ENCODE data around the gene SCAMP1.

DNA sequence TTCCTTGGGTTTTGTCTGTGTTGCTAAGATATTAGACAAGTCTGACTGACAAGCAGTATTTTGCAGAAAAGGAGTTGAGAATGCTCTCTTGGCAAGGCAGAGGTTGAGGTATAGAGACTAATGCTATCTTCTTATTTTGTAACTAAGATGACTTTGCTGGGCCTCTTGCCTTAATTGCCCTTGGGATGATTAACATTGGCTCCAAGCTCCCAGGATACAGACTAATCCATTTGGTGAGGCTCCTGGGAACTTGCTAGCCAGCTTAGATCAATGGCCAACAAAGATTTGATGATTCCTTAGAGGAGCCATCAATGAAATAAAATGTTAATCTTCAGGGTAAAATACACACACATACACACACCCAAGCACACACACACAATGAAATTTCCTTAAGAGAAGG is 37.2 kb upstream of the SCAMP1 start:
- TF ChIP-seq, protein P1, sequence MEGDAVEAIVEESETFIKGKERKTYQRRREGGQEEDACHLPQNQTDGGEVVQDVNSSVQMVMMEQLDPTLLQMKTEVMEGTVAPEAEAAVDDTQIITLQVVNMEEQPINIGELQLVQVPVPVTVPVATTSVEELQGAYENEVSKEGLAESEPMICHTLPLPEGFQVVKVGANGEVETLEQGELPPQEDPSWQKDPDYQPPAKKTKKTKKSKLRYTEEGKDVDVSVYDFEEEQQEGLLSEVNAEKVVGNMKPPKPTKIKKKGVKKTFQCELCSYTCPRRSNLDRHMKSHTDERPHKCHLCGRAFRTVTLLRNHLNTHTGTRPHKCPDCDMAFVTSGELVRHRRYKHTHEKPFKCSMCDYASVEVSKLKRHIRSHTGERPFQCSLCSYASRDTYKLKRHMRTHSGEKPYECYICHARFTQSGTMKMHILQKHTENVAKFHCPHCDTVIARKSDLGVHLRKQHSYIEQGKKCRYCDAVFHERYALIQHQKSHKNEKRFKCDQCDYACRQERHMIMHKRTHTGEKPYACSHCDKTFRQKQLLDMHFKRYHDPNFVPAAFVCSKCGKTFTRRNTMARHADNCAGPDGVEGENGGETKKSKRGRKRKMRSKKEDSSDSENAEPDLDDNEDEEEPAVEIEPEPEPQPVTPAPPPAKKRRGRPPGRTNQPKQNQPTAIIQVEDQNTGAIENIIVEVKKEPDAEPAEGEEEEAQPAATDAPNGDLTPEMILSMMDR (IDR thresholded peaks at IDR 0.05; ENCODE audit: low read length), result no peak
- TF ChIP-seq EZH2 (IDR thresholded peaks at IDR 0.05; ENCODE audit: borderline replicate concordance, low read length), result no peak

All from OCI-LY1 (cell line).